ENCODE measurements around the gene IQCC. TPM values are rescaled to one million over a fixed set of nuclear protein-coding genes. Genes with fewer than 3 reads are reported as not detected.

Gene IQCC
- total and polyA plus RNA-seq, 7 donors = 0.24 to 1.2 (median 0.69) TPM

- DNase-seq = peak; percentile 82 to 92
- intact Hi-C loops (cut with DNase I) = loop anchor here in 1 of 2 donors (2.0 kb wide), 1 partner anchor 19 kb away; no protein-coding TSS in a partner anchor
- peaks cover 54% of the 10 kb centered on the region for H3K4me1 ChIP-seq
Measured at GRCh38 chr1:32199717-32200072, 5.8 kb upstream of the IQCC start.

GRCh38 chr1:32200226-32201010 lies 5.1 kb upstream of the IQCC start, which contains the start of gene CCDC28B:
CCDC28B (plus strand) TSS chr1:32200595; CDS start chr1:32201936, 1,341 bp downstream.
- Histone ChIP-seq H3K9me3 (no peaks in the 10 kb centered on the region), H3K27me3 (ENCODE audit: insufficient read depth in 3 of 3, low read length in 2 of 3) (no peaks in the 10 kb centered on the region), H3K4me3 (peak within 1 kb of the TSS; percentile 88), H3K27ac (peak within 1 kb of the TSS; percentile 94), H3K36me3 (ENCODE audit: insufficient read depth in 1 of 2, low read depth in 1 of 2) (peaks cover 4 to 40% of the 10 kb centered on the region in 2 donors), H3K4me1 (peaks cover 59% of the 10 kb centered on the region)
- 0 to 1% (median 0%) methylated on average over 34 of the region's 34 CpGs for WGBS, 3 donors
- TF ChIP-seq CTCF (IDR thresholded peaks at IDR 0.05) = no peak
- DNase-seq (peak; percentile 77 to 84), ATAC-seq (peak; percentile 49 to 73 (median 60))
- intact Hi-C loops (cut with DNase I) = no loop called here

More at GRCh38 chr1:32199717-32200072, 5.8 kb upstream of the IQCC start:
- no peak for TF ChIP-seq CTCF (IDR thresholded peaks at IDR 0.05)
- Histone ChIP-seq H3K27ac (peak overlapping the region; percentile 94), H3K27me3 (ENCODE audit: insufficient read depth in 3 of 3, low read length in 2 of 3) (no peaks in the 10 kb centered on the region), H3K36me3 (ENCODE audit: insufficient read depth in 1 of 2, low read depth in 1 of 2) (peaks cover 11 to 44% of the 10 kb centered on the region in 2 donors), H3K4me3 (peak overlapping the region; percentile 88), H3K9me3 (no peaks in the 10 kb centered on the region)
- peak; percentile 78 to 83 (median 82) for ATAC-seq
- WGBS, 3 donors = 8 to 17% (median 15%) methylated on average over 6 of the region's 6 CpGs

DNA sequence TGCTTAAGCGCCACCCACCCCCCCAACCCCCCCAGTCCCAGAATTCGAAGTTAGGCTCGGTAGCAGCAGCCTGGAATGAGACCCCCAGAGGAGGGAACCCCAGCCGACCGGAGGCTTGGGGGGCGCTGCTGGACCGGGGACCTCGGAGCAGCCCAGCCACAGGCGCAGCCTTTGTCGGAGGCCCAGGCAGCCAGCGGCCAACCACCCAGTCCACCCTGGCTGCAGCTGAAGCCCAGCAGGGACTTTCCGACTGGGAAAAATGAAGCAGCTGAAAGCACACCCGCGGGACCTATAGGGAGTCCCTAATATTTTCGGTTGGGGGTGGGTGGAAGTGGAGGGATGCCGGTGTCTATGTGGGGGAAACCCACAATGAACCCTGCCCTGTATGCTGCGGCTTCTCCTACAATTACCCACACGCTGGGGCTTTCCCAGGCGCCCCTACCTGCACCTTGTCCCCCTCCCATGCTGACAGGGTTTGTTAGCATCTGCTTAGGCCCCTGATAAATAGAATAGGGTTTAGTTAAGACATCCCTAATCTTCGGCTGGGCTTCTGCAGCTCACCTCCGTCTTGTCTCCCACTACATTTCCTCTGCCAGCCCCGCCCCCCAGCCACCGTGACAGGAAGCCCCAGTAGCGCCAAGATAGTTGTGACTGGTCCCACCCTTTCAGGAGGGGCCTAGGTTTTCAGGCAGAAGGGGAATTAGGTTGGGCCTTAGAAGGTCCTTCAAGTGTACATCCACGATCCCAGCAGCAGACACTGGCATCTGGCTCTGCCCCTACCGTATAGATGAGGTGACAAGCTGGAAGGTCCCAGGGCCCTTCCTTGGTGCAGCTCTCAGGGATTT lies 4.2 kb upstream of the IQCC start:
- intact Hi-C loops (cut with DNase I) = no loop called here
- H3K27ac ChIP-seq = peak overlapping the region; percentile 94
- 1% methylated on average over 23 to 26 of the region's 26 CpGs for WGBS, 3 donors
- peak; percentile 70 to 75 for DNase-seq
- H3K36me3 ChIP-seq (ENCODE audit: insufficient read depth in 1 of 2, low read depth in 1 of 2) = peaks cover 3 to 32% of the 10 kb centered on the region in 2 donors
- H3K4me3 ChIP-seq = peak overlapping the region; percentile 88
- peak in 3 of 4 donors; percentile 35 to 36 (median 36) for ATAC-seq
- TF ChIP-seq CTCF (IDR thresholded peaks at IDR 0.05) = no peak
- no peaks in the 10 kb centered on the region for H3K27me3 ChIP-seq (ENCODE audit: insufficient read depth in 3 of 3, low read length in 2 of 3)
- no peaks in the 10 kb centered on the region for H3K9me3 ChIP-seq
- H3K4me1 ChIP-seq = peaks cover 61% of the 10 kb centered on the region

DNA sequence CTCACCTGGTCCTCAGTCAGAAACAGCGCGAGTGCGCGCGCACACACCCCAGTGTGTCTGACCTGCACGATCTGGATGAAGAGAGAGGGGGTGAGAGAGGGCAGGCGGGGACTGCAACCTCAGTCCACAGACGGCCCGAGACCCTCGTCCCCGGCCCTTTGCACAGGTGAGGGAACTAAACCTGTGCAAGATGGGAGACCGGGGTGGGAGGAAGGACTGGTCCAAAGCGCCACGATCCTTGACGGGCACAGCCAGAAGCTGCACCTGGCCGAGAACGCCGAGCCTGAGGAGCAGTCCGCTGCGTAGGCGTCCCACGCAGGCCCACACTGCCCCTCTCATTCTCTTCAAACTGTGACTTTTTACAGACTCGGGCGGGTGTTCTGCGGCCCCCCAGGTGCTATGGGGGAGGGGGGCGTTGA lies 519 bp upstream of the IQCC start:
- DNase-seq (no peak), ATAC-seq (no peak)
- Histone ChIP-seq H3K27ac (peak overlapping the region; percentile 53), H3K36me3 (ENCODE audit: insufficient read depth in 1 of 2, low read depth in 1 of 2) (peaks cover 0 to 10% of the 10 kb centered on the region in 2 donors), H3K4me3 (peak overlapping the region; percentile 85), H3K9me3 (no peaks in the 10 kb centered on the region), H3K4me1 (peaks cover 25% of the 10 kb centered on the region), H3K27me3 (ENCODE audit: insufficient read depth in 3 of 3, low read length in 2 of 3) (no peaks in the 10 kb centered on the region)
- intact Hi-C loops (cut with DNase I) = no loop called here
- no peak for TF ChIP-seq CTCF (IDR thresholded peaks at IDR 0.05)
- 32 to 39% (median 35%) methylated on average over 26 of the region's 26 CpGs for WGBS, 3 donors

Data from psoas muscle (tissue), 8 donors.